Stomach (tissue), 4 donors: ENCODE measurements around the gene IYD.

Source experiments
- CTCF ChIP-seq, 7 experiments: fragments of 450-650 bp in 4 of 7; fragments of 200-600 bp in 3 of 7; sonication (generic) in 3 of 7; IDR thresholded peaks; one replicate each; pipeline ENCODE4 v1.5.1; 2016 to 2019; ENCODE audit warnings: antibody characterized with exemption in 7 of 7, control low read depth in 2 of 7, mild to moderate bottlenecking in 1 of 7
- EP300 ChIP-seq: sonication (generic); formaldehyde crosslinking; IDR thresholded peaks from one replicate; pipeline ENCODE4 v1.6.1; 2017; ENCODE audit warnings: antibody characterized with exemption
- POLR2A ChIP-seq, 4 donors: fragments of 450-650 bp; IDR thresholded peaks; one replicate each; pipeline ENCODE4 v1.6.1; 2016; ENCODE audit warnings: antibody characterized with exemption in 4 of 4, control low read depth in 2 of 4, mild to moderate bottlenecking in 1 of 4, moderate library complexity in 1 of 4

- TF ChIP-seq EP300 (no peak), POLR2A (IDR thresholded peaks at IDR 0.05) (no peak), CTCF (IDR thresholded peaks at IDR 0.05) (no peak)
These were observed 35.8 kb upstream of the IYD start for GRCh38 chr6:150332939-150333584.
